SK-N-SH (cell line): ENCODE results near the gene ZBTB3. TPM values are rescaled to one million over a fixed set of nuclear protein-coding genes. Genes with fewer than 3 reads are reported as not detected.

Experiments used
- CTCF ChIA-PET: fragments of 300-600, 350-600 bp; formaldehyde crosslinking; extraction: SDS; loops from one replicate; lab custom pipeline; 2021; lab: Yijun Ruan, JAX
- POLR2A ChIA-PET: fragments of 350-600 bp; sonication (Branson Sonifier 250); formaldehyde crosslinking; extraction: SDS; loops from one replicate; lab custom pipeline; 2020; ENCODE audit warnings: antibody characterized with exemption, inconsistent platforms; lab: Yijun Ruan, JAX
- DNase-seq: peaks from one replicate; pipeline ENCODE4 v3.0.0; 2012
- H2AFZ ChIP-seq: fragments of 200-600 bp; sonication (generic); 2 replicates; pipeline ENCODE4 v1.8.1; 2016; ENCODE audit warnings: antibody characterized with exemption, mild to moderate bottlenecking, low read depth
- H3F3A ChIP-seq: fragments of 200-600 bp; sonication (generic); replicated peaks from 2 replicates; pipeline ENCODE3; 2016; ENCODE audit warnings: antibody characterized with exemption, mild to moderate bottlenecking; ENCODE audit not compliant: insufficient read depth
- H3K27ac ChIP-seq, 2 experiments: fragments of 200-500 bp in 1 of 2; fragments of 200-600 bp in 1 of 2; sonication (Bioruptor generic) in 1 of 2; sonication (generic), shearing (Covaris generic) in 1 of 2; 2 replicates each; pipeline versions ENCODE4 v1.5.1 to v1.6.1; 2014 to 2016; ENCODE audit warnings: low read depth in 2 of 2, inconsistent platforms in 1 of 2, low read length in 1 of 2, mild to moderate bottlenecking in 1 of 2, mixed read lengths in 1 of 2
- H3K27me3 ChIP-seq: fragments of 200-600 bp; sonication (generic), shearing (Covaris generic); 2 replicates; pipeline ENCODE4 v1.6.1; 2016; ENCODE audit warnings: mixed run types; ENCODE audit not compliant: insufficient read depth
- H3K36me3 ChIP-seq, 2 experiments: fragments of 200-500 bp in 1 of 2; fragments of 200-600 bp in 1 of 2; sonication (Bioruptor generic) in 1 of 2; sonication (generic) in 1 of 2; replicated peaks in 1 of 2; 2 replicates each; pipeline versions ENCODE3 to v1.5.1; 2014 to 2016; ENCODE audit warnings: low read length in 1 of 2, mild to moderate bottlenecking in 1 of 2; ENCODE audit not compliant: insufficient read depth in 2 of 2, control insufficient read depth in 1 of 2
- H3K4me1 ChIP-seq, 2 experiments: fragments of 200-500 bp in 1 of 2; fragments of 200-600 bp in 1 of 2; sonication (Bioruptor generic) in 1 of 2; sonication (generic), shearing (Covaris generic) in 1 of 2; 2 replicates each; pipeline versions ENCODE4 v1.5.1 to v1.6.1; 2014 to 2016; ENCODE audit warnings: low read depth in 1 of 2, low read length in 1 of 2, mixed run types in 1 of 2; ENCODE audit not compliant: insufficient read depth in 2 of 2, control insufficient read depth in 1 of 2
- H3K4me2 ChIP-seq: fragments of 200-600 bp; sonication (generic), shearing (Covaris generic); 2 replicates; pipeline ENCODE4 v1.6.1; 2017; ENCODE audit warnings: mixed run types
- H3K4me3 ChIP-seq, 2 experiments: fragments of 200-500 bp in 1 of 2; fragments of 200-600 bp in 1 of 2; sonication (Bioruptor generic) in 1 of 2; sonication (generic), shearing (Covaris generic) in 1 of 2; 2 replicates each; pipeline versions ENCODE4 v1.5.1 to v1.8.1; 2014 to 2016; ENCODE audit warnings: low read depth in 2 of 2, inconsistent platforms in 1 of 2, low read length in 1 of 2, mild to moderate bottlenecking in 1 of 2, mixed read lengths in 1 of 2, moderate library complexity in 1 of 2
- H3K79me2 ChIP-seq: fragments of 200-600 bp; sonication (generic); 2 replicates; pipeline ENCODE4 v1.8.1; 2017; ENCODE audit warnings: mild to moderate bottlenecking; ENCODE audit not compliant: insufficient read depth
- H3K9ac ChIP-seq: fragments of 200-600 bp; sonication (generic); 2 replicates; pipeline ENCODE4 v1.6.1; 2017; ENCODE audit warnings: mixed run types
- H3K9me2 ChIP-seq: fragments of 200-600 bp; sonication (generic); 2 replicates; pipeline ENCODE4 v1.6.1; 2017; ENCODE audit warnings: mixed run types
- H3K9me3 ChIP-seq: fragments of 200-600 bp; sonication (generic); 2 replicates; pipeline ENCODE4 v1.6.1; 2017; ENCODE audit warnings: mixed run types, mild to moderate bottlenecking, moderate library complexity
- H4K20me1 ChIP-seq: fragments of 200-600 bp; sonication (generic); 2 replicates; pipeline ENCODE4 v1.6.1; 2017; ENCODE audit warnings: mild to moderate bottlenecking, mixed run types; ENCODE audit not compliant: insufficient read depth
- CHD2 ChIP-seq: fragments of 150-350 bp; IDR thresholded peaks from 2 replicates; pipeline ENCODE4 v1.6.1; 2018; ENCODE audit warnings: low read length; ENCODE audit not compliant: partially characterized antibody
- CTCF ChIP-seq: fragments of 200-600 bp; sonication (generic); IDR thresholded peaks from 2 replicates; pipeline ENCODE4 v1.6.1; 2017; ENCODE audit warnings: antibody characterized with exemption, mild to moderate bottlenecking, moderate library complexity
- FOXJ3 ChIP-seq: sonication (generic); formaldehyde crosslinking; IDR thresholded peaks from 2 replicates; pipeline ENCODE4 v1.5.1; 2020; ENCODE audit warnings: mild to moderate bottlenecking, missing genetic modification reagents
- FOXM1 ChIP-seq: IDR thresholded peaks from 2 replicates; pipeline ENCODE4 v1.4.0; 2012; ENCODE audit warnings: low read depth, mild to moderate bottlenecking
- GABPA ChIP-seq: IDR thresholded peaks from 2 replicates; pipeline ENCODE4 v1.4.0; 2012; ENCODE audit warnings: low read depth, mild to moderate bottlenecking
- IRF3 ChIP-seq: fragments of 150-350 bp; IDR thresholded peaks from 2 replicates; pipeline ENCODE4 v1.6.1; 2016; ENCODE audit warnings: mild to moderate bottlenecking, low read depth, low read length
- JUND ChIP-seq: IDR thresholded peaks from 2 replicates; pipeline ENCODE4 v1.4.0; 2012
- MAX ChIP-seq: IDR thresholded peaks from 2 replicates; pipeline ENCODE4 v1.4.0; 2012; ENCODE audit warnings: low read depth
- MXI1 ChIP-seq: IDR thresholded peaks from 2 replicates; pipeline ENCODE4 v1.6.1; 2012; ENCODE audit warnings: mild to moderate bottlenecking, low read depth, low read length, improper control_type of control experiment
- NRF1 ChIP-seq: IDR thresholded peaks from 2 replicates; pipeline ENCODE4 v1.6.1; 2012; ENCODE audit warnings: low read depth, mild to moderate bottlenecking, low read length
- POLR2AphosphoS5 ChIP-seq: IDR thresholded peaks from 2 replicates; pipeline ENCODE4 v1.6.1; 2012; ENCODE audit warnings: low read depth, low read length
- RAD21 ChIP-seq: IDR thresholded peaks from 2 replicates; pipeline ENCODE4 v1.6.1; 2012; ENCODE audit warnings: mild to moderate bottlenecking, low read length
- RXRA ChIP-seq: IDR thresholded peaks from 2 replicates; pipeline ENCODE4 v1.4.0; 2012; ENCODE audit warnings: low read depth, mild to moderate bottlenecking, borderline replicate concordance
- SIN3A ChIP-seq: IDR thresholded peaks from 2 replicates; pipeline ENCODE4 v1.6.1; 2012; ENCODE audit warnings: low read depth, mild to moderate bottlenecking, low read length, moderate library complexity, borderline replicate concordance
- SMC3 ChIP-seq: IDR thresholded peaks from 2 replicates; pipeline ENCODE4 v1.6.1; 2012; ENCODE audit warnings: low read depth, low read length, improper control_type of control experiment
- TAF1 ChIP-seq: IDR thresholded peaks from 2 replicates; pipeline ENCODE4 v1.6.1; 2012; ENCODE audit warnings: low read depth, mild to moderate bottlenecking, low read length, moderate library complexity, borderline replicate concordance
- TEAD4 ChIP-seq: IDR thresholded peaks from 2 replicates; pipeline ENCODE4 v1.4.0; 2012; ENCODE audit warnings: mild to moderate bottlenecking, borderline replicate concordance; ENCODE audit not compliant: insufficient read depth
- USF1 ChIP-seq: IDR thresholded peaks from 2 replicates; pipeline ENCODE4 v1.4.0; 2012; ENCODE audit warnings: low read depth, borderline replicate concordance
- USF2 ChIP-seq: fragments of 150-350 bp; IDR thresholded peaks from 2 replicates; pipeline ENCODE4 v1.6.1; 2017; ENCODE audit warnings: antibody characterized with exemption, low read length, low read depth, borderline replicate concordance
- ZBTB33 ChIP-seq: IDR thresholded peaks from 2 replicates; pipeline ENCODE4 v1.4.0; 2012; ENCODE audit warnings: low read depth, borderline replicate concordance
- WGBS: methylation state at CpG from one replicate; pipeline ENCODE4 v1.1.6; 2017; ENCODE audit warnings: low lambda C conversion rate; 5-methylcytosine and 5-hydroxymethylcytosine counted together
- polyA plus RNA-seq, 3 experiments: library from polyadenylated mRNA; depleted of rRNA; stranded (reverse); fragments of >200 nt; gene quantifications; 2 replicates each; pipeline ENCODE4 v1.2.3, GENCODE V29; 2012

Gene ZBTB3
- polyA plus RNA-seq, 1 of the 3 experiments (the other 2 are of a cell fraction), result 2.1 TPM

- H4K20me1 ChIP-seq, result no peaks in the 10 kb centered on the region
- peaks cover 12 to 15% of the 10 kb centered on the region in 2 experiments for H3K36me3 ChIP-seq
- peak within 1 kb of the TSS; percentile 56 to 74 for H3K4me3 ChIP-seq
- H2AFZ ChIP-seq, result peak within 1 kb of the TSS; percentile 82
- 4% methylated on average over 19 of the region's 60 CpGs for WGBS
- no peaks in the 10 kb centered on the region for H3K9me3 ChIP-seq
- H3K4me1 ChIP-seq, result peaks cover 0 to 15% of the 10 kb centered on the region in 2 experiments; a peak in 1 of 4 replicates
- H3K27me3 ChIP-seq, result no peaks in the 10 kb centered on the region
- peak within 1 kb of the TSS; percentile 85 to 88 for H3K27ac ChIP-seq
- peaks cover 32% of the 10 kb centered on the region for H3K79me2 ChIP-seq
- H3K9ac ChIP-seq, result peak within 1 kb of the TSS; percentile 71
- ChIA-PET POLR2A (interaction anchor here (0.6 to 3.4 kb wide), 12 partner anchors 10 to 106 kb away, joined by 3 to 21 read pairs (median 4); partner anchors contain the start of genes C11orf98, CSKMT, HNRNPUL2 and POLR2G), CTCF (interaction anchor here (1.0 to 9.8 kb wide), 10 partner anchors 11 to 110 kb away, joined by 3 to 130 read pairs (median 4); partner anchors contain the start of genes HNRNPUL2, SLC3A2, TMEM179B and ZBTB3)
- TF ChIP-seq ZBTB33 (no peak), RAD21 (no peak), SMC3 (no peak), SIN3A (peak; percentile 45; the same call in 1 of the 2 replicates), POLR2AphosphoS5 (peak; percentile 74), NRF1 (peak; percentile 51), USF1 (peak; percentile 92), IRF3 (no peak), FOXM1 (no peak), CTCF (no peak), TEAD4 (no peak), USF2 (peak; percentile 83), MXI1 (peak; percentile 88), JUND (no peak), GABPA (peak; percentile 52), TAF1 (no peak; the same call in 1 of the 2 replicates), MAX (peak; percentile 77), RXRA (no peak; the same call in 1 of the 2 replicates), CHD2 (no peak), FOXJ3 (CRISPR knock-in tag) (no peak)
- H3K9me2 ChIP-seq, result no peaks in the 10 kb centered on the region
- DNase-seq, result peak; percentile 98
- peak within 1 kb of the TSS; percentile 86 for H3K4me2 ChIP-seq
- H3F3A ChIP-seq, result peaks cover 30% of the 10 kb centered on the region
Measured at GRCh38 chr11:62771144-62772021, 17.4 kb upstream of the ZBTB3 start, which contains the start of gene TAF6L. TSS of gene TAF6L (plus strand) at chr11:62771396. CDS start at chr11:62775784, 4,388 bp downstream.
